ENCODE results near the gene TLL2. TPM values are rescaled to one million over a fixed set of nuclear protein-coding genes. Genes with fewer than 3 reads are reported as not detected.
A peak's percentile ranks its signal among the peaks of the same experiment; 100 is the strongest.

TLL2 gene
- total RNA-seq, 2 experiments from 2014 or later, result 0.09 to 0.18 TPM

- DNase-seq (peak; percentile 29), ATAC-seq (no peak)
- ChIA-PET POLR2A (no interaction called here), CTCF (interaction anchor here (1.0 kb wide), 1 partner anchor 15 kb away, joined by 3 read pairs; no protein-coding TSS in a partner anchor)
- Mint-ChIP-seq H3K9me3 (no peaks in the 10 kb centered on the region), H3K4me1 (ENCODE audit: low read depth) (no peaks in the 10 kb centered on the region), H3K27me3 (peaks cover 4% of the 10 kb centered on the region), H3K36me3 (ENCODE audit: low read depth) (no peaks in the 10 kb centered on the region), H3K27ac (no peak overlapping the region), H3K4me3 (no peak overlapping the region)
- TF ChIP-seq CTCF (IDR thresholded peaks at IDR 0.05), result no peak
- intact Hi-C loops (cut with micrococcal nuclease), result no loop called here
Measured at GRCh38 chr10:96496281-96496925, 17.3 kb downstream of the TLL2 start.

GRCh38 chr10:96495544-96495943 lies 18.2 kb downstream of the TLL2 start:
- Mint-ChIP-seq H3K4me1 (ENCODE audit: low read depth) (no peaks in the 10 kb centered on the region), H3K4me3 (no peak overlapping the region), H3K27ac (no peak overlapping the region), H3K27me3 (peaks cover 4% of the 10 kb centered on the region), H3K36me3 (ENCODE audit: low read depth) (no peaks in the 10 kb centered on the region), H3K9me3 (no peaks in the 10 kb centered on the region)
- ATAC-seq (no peak), DNase-seq (no peak)
- POLR2A ChIA-PET, result no interaction called here
- CTCF ChIA-PET, result no interaction called here
- intact Hi-C loops (cut with micrococcal nuclease), result no loop called here
- TF ChIP-seq CTCF (IDR thresholded peaks at IDR 0.05), result no peak

- no peak for DNase-seq
- TF ChIP-seq CTCF (IDR thresholded peaks at IDR 0.05), result no peak
- intact Hi-C loops (cut with micrococcal nuclease), result no loop called here
- ChIA-PET CTCF (no interaction called here), POLR2A (no interaction called here)
- Mint-ChIP-seq H3K27me3 (peaks cover 4% of the 10 kb centered on the region), H3K9me3 (no peaks in the 10 kb centered on the region), H3K27ac (no peak overlapping the region), H3K36me3 (ENCODE audit: low read depth) (no peaks in the 10 kb centered on the region), H3K4me3 (no peak overlapping the region), H3K4me1 (ENCODE audit: low read depth) (no peaks in the 10 kb centered on the region)
- no peak for ATAC-seq
Measured at GRCh38 chr10:96494694-96495093, 19.0 kb downstream of the TLL2 start.

GRCh38 chr10:96493871-96494525 lies 19.7 kb downstream of the TLL2 start:
- H3K27ac Mint-ChIP-seq, result no peak overlapping the region
- no peaks in the 10 kb centered on the region for H3K4me1 Mint-ChIP-seq (ENCODE audit: low read depth)
- no peak overlapping the region for H3K4me3 Mint-ChIP-seq
- no peaks in the 10 kb centered on the region for H3K9me3 Mint-ChIP-seq
- DNase-seq (no peak), ATAC-seq (no peak)
- POLR2A ChIA-PET, result no interaction called here
- intact Hi-C loops (cut with micrococcal nuclease), result no loop called here
- H3K27me3 Mint-ChIP-seq, result peaks cover 4% of the 10 kb centered on the region
- no peaks in the 10 kb centered on the region for H3K36me3 Mint-ChIP-seq (ENCODE audit: low read depth)
- TF ChIP-seq CTCF (IDR thresholded peaks at IDR 0.05), result no peak
- CTCF ChIA-PET, result no interaction called here

GRCh38 chr10:96493254-96493653 lies 20.5 kb downstream of the TLL2 start:
- intact Hi-C loops (cut with micrococcal nuclease), result no loop called here
- DNase-seq (no peak), ATAC-seq (no peak)
- peaks cover 4% of the 10 kb centered on the region for H3K27me3 Mint-ChIP-seq
- no peak overlapping the region for H3K27ac Mint-ChIP-seq
- H3K4me3 Mint-ChIP-seq, result no peak overlapping the region
- H3K4me1 Mint-ChIP-seq (ENCODE audit: low read depth), result no peaks in the 10 kb centered on the region
- TF ChIP-seq CTCF (IDR thresholded peaks at IDR 0.05), result no peak
- ChIA-PET CTCF (interaction anchor here (1.0 kb wide), 1 partner anchor 9 kb away, joined by 3 read pairs; no protein-coding TSS in a partner anchor), POLR2A (no interaction called here)
- no peaks in the 10 kb centered on the region for H3K36me3 Mint-ChIP-seq (ENCODE audit: low read depth)
- no peaks in the 10 kb centered on the region for H3K9me3 Mint-ChIP-seq

Data from activated CD8-positive, alpha-beta T cell treated with anti-CD3 and anti-CD28 coated beads for 36 hours (primary cell).